ENCODE measurements around the gene EXOC4.

- TF ChIP-seq EZH2 (IDR thresholded peaks at IDR 0.05; ENCODE audit: low read depth, low read length, severe bottlenecking) (no peak), NANOG (IDR thresholded peaks at IDR 0.05; ENCODE audit: insufficient read depth, low read depth, low read length, poor library complexity, severe bottlenecking) (no peak), POLR2A (IDR thresholded peaks at IDR 0.05; ENCODE audit: control extremely low read depth in 1 of 2, low read depth in 2 of 2, low read length in 2 of 2) (no peak), POLR2AphosphoS5 (IDR thresholded peaks at IDR 0.05; ENCODE audit: low read depth, low read length) (no peak), FOSL1 (IDR thresholded peaks at IDR 0.05; ENCODE audit: insufficient read depth, low read depth, low read length) (no peak), TAF7 (optimal IDR thresholded peaks at IDR 0.05; ENCODE audit: borderline replicate concordance, low read depth, low read length) (no peak), KDM1A (IDR thresholded peaks at IDR 0.05; ENCODE audit: borderline replicate concordance, low read length) (no peak), TEAD4 (IDR thresholded peaks at IDR 0.05; ENCODE audit: low read depth, low read length) (no peak), BRCA1 (IDR thresholded peaks at IDR 0.05; ENCODE audit: low read depth, low read length) (no peak), TAF1 (IDR thresholded peaks at IDR 0.05; ENCODE audit: low read depth, low read length) (no peak)
- TF ChIP-seq, protein P1, sequence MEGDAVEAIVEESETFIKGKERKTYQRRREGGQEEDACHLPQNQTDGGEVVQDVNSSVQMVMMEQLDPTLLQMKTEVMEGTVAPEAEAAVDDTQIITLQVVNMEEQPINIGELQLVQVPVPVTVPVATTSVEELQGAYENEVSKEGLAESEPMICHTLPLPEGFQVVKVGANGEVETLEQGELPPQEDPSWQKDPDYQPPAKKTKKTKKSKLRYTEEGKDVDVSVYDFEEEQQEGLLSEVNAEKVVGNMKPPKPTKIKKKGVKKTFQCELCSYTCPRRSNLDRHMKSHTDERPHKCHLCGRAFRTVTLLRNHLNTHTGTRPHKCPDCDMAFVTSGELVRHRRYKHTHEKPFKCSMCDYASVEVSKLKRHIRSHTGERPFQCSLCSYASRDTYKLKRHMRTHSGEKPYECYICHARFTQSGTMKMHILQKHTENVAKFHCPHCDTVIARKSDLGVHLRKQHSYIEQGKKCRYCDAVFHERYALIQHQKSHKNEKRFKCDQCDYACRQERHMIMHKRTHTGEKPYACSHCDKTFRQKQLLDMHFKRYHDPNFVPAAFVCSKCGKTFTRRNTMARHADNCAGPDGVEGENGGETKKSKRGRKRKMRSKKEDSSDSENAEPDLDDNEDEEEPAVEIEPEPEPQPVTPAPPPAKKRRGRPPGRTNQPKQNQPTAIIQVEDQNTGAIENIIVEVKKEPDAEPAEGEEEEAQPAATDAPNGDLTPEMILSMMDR (IDR thresholded peaks at IDR 0.05; ENCODE audit: control extremely low read depth in 1 of 3, insufficient read depth in 1 of 3, low read depth in 1 of 3, low read length in 3 of 3), result no peak
- TF ChIP-seq, protein P2, sequence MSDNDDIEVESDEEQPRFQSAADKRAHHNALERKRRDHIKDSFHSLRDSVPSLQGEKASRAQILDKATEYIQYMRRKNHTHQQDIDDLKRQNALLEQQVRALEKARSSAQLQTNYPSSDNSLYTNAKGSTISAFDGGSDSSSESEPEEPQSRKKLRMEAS (IDR thresholded peaks at IDR 0.05), result no peak
Observed at GRCh38 chr7:133520248-133520647, 267.4 kb downstream of the EXOC4 start.
